Activated CD4-positive, CD25-positive, alpha-beta regulatory T cell treated with anti-CD3 and anti-CD28 coated beads, Interleukin-2, amount 50 U/mL, for 16 hours (primary cell): ENCODE data around the gene ATP2C1.

Experiments
- DNase-seq: peaks from one replicate; pipeline ENCODE4 v3.0.0-alpha.2; 2020; ENCODE audit warnings: low read depth, low spot score

ATP2C1 gene

DNA sequence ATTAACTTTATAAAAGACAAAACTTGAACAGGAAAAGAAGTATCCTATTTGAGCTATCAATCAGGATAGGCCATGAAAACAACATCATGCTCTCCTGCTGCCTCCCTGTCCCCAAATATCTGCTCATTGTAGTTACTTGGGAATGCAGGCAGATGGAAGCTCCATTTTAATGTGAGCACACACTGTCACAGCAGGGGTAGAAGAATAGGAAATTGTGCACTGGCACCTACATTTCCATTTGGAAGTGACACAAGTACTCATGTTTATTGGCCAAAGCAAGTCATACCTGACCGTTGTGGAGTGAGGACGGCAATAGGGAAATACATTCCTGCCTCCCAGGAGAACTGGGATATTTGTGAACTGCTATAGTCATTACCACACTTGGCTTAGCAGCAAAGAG lies 80.3 kb downstream of the ATP2C1 start:
- DNase-seq = no peak

DNA sequence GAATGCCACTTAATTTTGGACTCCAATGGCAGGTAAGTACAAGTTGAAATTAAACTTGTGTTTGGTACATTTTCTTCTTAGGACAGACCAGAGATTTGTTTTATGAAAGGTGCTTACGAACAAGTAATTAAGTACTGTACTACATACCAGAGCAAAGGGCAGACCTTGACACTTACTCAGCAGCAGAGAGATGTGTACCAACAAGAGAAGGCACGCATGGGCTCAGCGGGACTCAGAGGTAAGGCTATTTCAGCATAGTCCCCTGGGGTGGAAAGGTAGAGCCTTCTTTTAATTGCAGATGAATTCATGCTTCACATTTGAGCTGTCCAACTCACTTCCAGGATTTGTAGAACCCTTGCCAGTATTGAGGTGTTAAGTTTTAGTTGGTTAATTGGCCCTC lies 81.4 kb downstream of the ATP2C1 start:
- no peak for DNase-seq

- no peak for DNase-seq
Observed at GRCh38 chr3:130976706-130977105, 82.8 kb downstream of the ATP2C1 start.

DNA sequence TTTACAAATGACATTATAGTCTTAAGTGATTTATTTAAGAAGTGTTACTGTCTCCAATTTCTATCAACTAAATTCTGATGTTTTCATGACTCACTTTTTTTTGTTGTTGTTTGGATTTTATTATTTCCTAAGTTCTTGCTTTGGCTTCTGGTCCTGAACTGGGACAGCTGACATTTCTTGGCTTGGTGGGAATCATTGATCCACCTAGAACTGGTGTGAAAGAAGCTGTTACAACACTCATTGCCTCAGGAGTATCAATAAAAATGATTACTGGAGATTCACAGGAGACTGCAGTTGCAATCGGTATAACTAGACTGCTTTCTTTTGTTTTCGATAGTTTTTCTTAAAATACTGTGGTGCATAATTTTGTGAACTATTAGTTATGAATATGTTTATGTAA lies 85.2 kb downstream of the ATP2C1 start:
- no peak for DNase-seq

GRCh38 chr3:130981469-130981868 lies 87.6 kb downstream of the ATP2C1 start:
- DNase-seq = no peak

- DNase-seq = no peak
Observed at GRCh38 chr3:130990282-130990681, 96.4 kb downstream of the ATP2C1 start.

GRCh38 chr3:130991126-130991525 lies 97.2 kb downstream of the ATP2C1 start:
- DNase-seq = no peak

- DNase-seq = no peak
Observed at GRCh38 chr3:130992344-130992743, 98.5 kb downstream of the ATP2C1 start.

GRCh38 chr3:130997289-130997688 lies 103.4 kb downstream of the ATP2C1 start:
- DNase-seq = no peak

GRCh38 chr3:131001071-131001470 lies 107.2 kb downstream of the ATP2C1 start:
- no peak for DNase-seq

DNA sequence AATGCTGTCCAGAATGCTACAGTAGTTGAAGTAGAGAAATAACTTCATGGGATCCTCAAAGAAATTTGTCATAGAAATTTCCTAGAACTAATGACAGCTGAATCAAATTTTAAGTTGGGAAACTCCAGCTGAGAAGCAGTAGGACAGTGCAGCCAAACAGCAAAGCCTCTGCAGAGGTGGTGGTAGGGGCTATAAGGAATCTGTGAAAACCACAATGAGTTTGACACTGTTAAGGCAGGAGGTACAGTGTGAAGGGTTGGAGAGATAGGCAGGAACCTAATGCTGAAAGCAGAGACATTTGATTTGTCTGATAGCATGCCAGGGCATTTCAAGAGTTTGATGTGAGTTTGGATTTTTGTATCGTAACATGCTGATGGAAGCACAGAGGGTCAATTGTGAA lies 110.7 kb downstream of the ATP2C1 start:
- no peak for DNase-seq

DNA sequence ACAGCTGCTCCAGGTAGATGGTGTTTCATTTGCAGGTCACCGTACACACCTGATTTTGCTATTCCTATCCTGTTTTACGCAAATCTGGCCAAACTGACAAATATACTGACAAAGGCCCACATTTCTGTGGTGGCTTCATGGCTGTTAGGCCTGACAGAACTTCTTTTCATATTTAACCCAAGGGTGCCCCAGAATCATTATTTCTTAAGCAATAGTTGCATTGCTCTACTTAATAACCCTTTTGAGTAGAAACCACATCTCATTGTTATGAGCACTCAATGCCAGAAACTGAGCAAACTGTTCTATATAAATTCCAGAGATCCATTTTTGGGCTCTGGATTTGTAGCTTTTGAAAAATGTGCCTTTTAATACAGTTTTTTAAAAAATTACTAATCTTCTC lies 113.4 kb downstream of the ATP2C1 start:
- DNase-seq = no peak

GRCh38 chr3:131007782-131008181 lies 113.9 kb downstream of the ATP2C1 start:
- no peak for DNase-seq

- no peak for DNase-seq
Observed at GRCh38 chr3:131008326-131008725, 114.4 kb downstream of the ATP2C1 start.

- DNase-seq = no peak
Observed at GRCh38 chr3:131009698-131010097, 115.8 kb downstream of the ATP2C1 start.

GRCh38 chr3:131018970-131019369 lies 125.1 kb downstream of the ATP2C1 start:
- no peak for DNase-seq

GRCh38 chr3:131020122-131020693 lies 126.3 kb downstream of the ATP2C1 start:
- DNase-seq = no peak

- no peak for DNase-seq
Observed at GRCh38 chr3:131025539-131025938, 131.7 kb downstream of the ATP2C1 start.

DNA sequence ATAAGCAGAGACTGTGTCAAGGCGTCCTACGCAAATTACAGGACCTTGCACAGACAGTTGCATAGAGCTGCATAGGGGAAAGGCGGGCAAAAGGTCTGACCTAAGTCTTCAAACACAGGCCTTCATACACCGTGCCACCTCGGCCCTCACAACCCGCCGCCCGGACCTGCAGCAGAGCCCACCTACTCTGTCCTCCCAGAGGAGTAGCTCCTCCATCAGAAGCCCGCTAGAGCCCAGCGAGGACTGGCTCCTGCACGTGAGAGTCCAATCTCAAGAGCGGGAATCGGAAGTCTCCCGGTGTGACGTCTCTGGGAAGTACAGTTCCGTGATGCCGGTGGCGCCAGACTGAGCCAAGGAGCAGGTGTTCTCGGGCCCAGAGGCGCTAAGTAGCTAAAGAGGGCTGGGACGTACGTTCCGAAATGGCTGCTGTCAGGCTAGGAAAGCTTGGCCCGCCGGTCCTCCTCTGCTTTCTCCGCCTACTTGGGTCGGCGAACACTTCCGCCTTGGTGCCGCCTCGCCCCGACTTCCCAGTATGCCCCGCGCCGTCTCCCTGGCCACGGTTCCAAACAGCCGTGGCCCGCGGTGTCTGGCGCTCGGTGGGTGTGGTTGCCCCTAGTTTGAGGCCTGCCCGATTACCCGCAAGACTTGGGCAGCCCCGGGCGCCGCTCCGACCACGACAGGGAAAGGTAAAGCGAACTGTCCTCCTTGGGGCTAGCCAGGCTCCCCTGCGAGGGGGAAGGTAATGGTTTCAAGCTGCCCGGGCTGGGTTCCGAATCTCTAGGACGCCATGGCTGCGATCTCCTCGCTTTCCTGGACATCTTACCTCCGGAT lies 132.7 kb downstream of the ATP2C1 start, which contains the start of the genes ASTE1 and NEK11:
Gene ASTE1, minus strand, starts transcription at position 505 of the 831 bp plus-strand sequence. CDS start 1,519 bp downstream, outside the sequence.
Gene NEK11, plus strand, starts transcription at position 557 of the 831 bp plus-strand sequence. CDS start 2,832 bp downstream, outside the sequence.
- DNase-seq = peak; percentile 83

DNA sequence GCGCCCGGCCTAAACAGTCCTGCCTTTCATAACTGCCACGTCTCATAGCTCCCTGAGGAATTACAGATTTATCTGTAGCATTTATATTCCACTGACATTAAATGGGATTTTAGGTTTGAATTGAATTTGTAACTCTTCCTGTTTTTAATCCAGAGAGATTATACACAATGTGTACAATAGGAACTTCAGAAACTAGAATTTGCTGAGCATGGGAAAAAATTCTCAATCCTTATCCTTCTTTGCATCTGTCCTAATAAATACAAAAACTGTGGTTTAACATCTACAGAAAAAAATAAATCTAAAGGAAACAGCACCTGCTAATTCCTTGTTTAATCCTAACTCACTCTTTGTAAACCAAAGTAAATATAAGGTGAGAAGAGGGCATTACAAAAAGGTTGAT lies 135.0 kb downstream of the ATP2C1 start:
- DNase-seq = no peak

GRCh38 chr3:131031660-131032059 lies 137.8 kb downstream of the ATP2C1 start:
- no peak for DNase-seq

- DNase-seq = no peak
Observed at GRCh38 chr3:131033480-131034080, 139.7 kb downstream of the ATP2C1 start.
